OCI-LY1 (cell line): ENCODE data around the gene ATP8B3.

Source experiments
- CTCF ChIP-seq: fragments of 200-600 bp; sonication (generic), shearing (Covaris generic); IDR thresholded peaks from 2 replicates; pipeline ENCODE4 v1.5.1; 2017; ENCODE audit warnings: mild to moderate bottlenecking, antibody characterized with exemption, low read length, moderate library complexity, mixed read lengths
- EZH2 ChIP-seq: fragments of 200-600 bp; sonication (generic), shearing (Covaris generic); IDR thresholded peaks from 2 replicates; pipeline ENCODE4 v1.8.0; 2017; ENCODE audit warnings: borderline replicate concordance, mixed run types, mild to moderate bottlenecking, antibody characterized with exemption, low read length, moderate library complexity, mixed read lengths

GRCh38 chr19:1744133-1744665, 67.9 kb downstream of the ATP8B3 start:
- TF ChIP-seq CTCF (no peak), EZH2 (no peak)
